ENCODE data around the gene SBK3. TPM values are rescaled to one million over a fixed set of nuclear protein-coding genes. Genes with fewer than 3 reads are reported as not detected.

SBK3 gene
- total RNA-seq, 1 donor from 2014 or later, result not detected

- Mint-ChIP-seq H3K4me3 (ENCODE audit: unreplicated experiment) (peak overlapping the region; percentile 72), H3K36me3 (ENCODE audit: low read depth) (no peaks in the 10 kb centered on the region), H3K27ac (ENCODE audit: unreplicated experiment) (peak overlapping the region; percentile 89), H3K9me3 (ENCODE audit: low read depth) (no peaks in the 10 kb centered on the region), H3K4me1 (ENCODE audit: low read depth) (peaks cover 5% of the 10 kb centered on the region), H3K27me3 (ENCODE audit: low read depth) (no peaks in the 10 kb centered on the region)
- peak; percentile 88 for TF ChIP-seq CTCF (IDR thresholded peaks at IDR 0.05)
- DNase-seq (ENCODE audit: low spot score), result no peak
Observed at GRCh38 chr19:55516878-55517620, 28.3 kb downstream of the SBK3 start.

GRCh38 chr19:55508120-55508519 lies 37.2 kb downstream of the SBK3 start:
- DNase-seq (ENCODE audit: low spot score), result no peak
- Mint-ChIP-seq H3K27ac (ENCODE audit: unreplicated experiment) (no peak overlapping the region), H3K9me3 (ENCODE audit: low read depth) (no peaks in the 10 kb centered on the region), H3K4me3 (ENCODE audit: unreplicated experiment) (no peak overlapping the region), H3K27me3 (ENCODE audit: low read depth) (no peaks in the 10 kb centered on the region), H3K4me1 (ENCODE audit: low read depth) (peaks cover 6% of the 10 kb centered on the region), H3K36me3 (ENCODE audit: low read depth) (no peaks in the 10 kb centered on the region)
- TF ChIP-seq CTCF (IDR thresholded peaks at IDR 0.05), result no peak

- H3K9me3 Mint-ChIP-seq (ENCODE audit: low read depth), result no peaks in the 10 kb centered on the region
- no peak overlapping the region for H3K4me3 Mint-ChIP-seq (ENCODE audit: unreplicated experiment)
- no peak for DNase-seq (ENCODE audit: low spot score)
- peaks cover 6% of the 10 kb centered on the region for H3K4me1 Mint-ChIP-seq (ENCODE audit: low read depth)
- no peak overlapping the region for H3K27ac Mint-ChIP-seq (ENCODE audit: unreplicated experiment)
- no peak for TF ChIP-seq CTCF (IDR thresholded peaks at IDR 0.05)
- no peaks in the 10 kb centered on the region for H3K36me3 Mint-ChIP-seq (ENCODE audit: low read depth)
- H3K27me3 Mint-ChIP-seq (ENCODE audit: low read depth), result no peaks in the 10 kb centered on the region
Observed at GRCh38 chr19:55504981-55505380, 40.4 kb downstream of the SBK3 start.

- Mint-ChIP-seq H3K36me3 (ENCODE audit: low read depth) (no peaks in the 10 kb centered on the region), H3K4me3 (ENCODE audit: unreplicated experiment) (peak overlapping the region; percentile 74), H3K4me1 (ENCODE audit: low read depth) (peaks cover 6% of the 10 kb centered on the region), H3K9me3 (ENCODE audit: low read depth) (no peaks in the 10 kb centered on the region), H3K27ac (ENCODE audit: unreplicated experiment) (no peak overlapping the region), H3K27me3 (ENCODE audit: low read depth) (no peaks in the 10 kb centered on the region)
- DNase-seq (ENCODE audit: low spot score), result no peak
- peak; percentile 27 for TF ChIP-seq CTCF (IDR thresholded peaks at IDR 0.05)
Observed at GRCh38 chr19:55504252-55504603, 41.1 kb downstream of the SBK3 start.

- TF ChIP-seq CTCF (IDR thresholded peaks at IDR 0.05), result peak; percentile 100
- no peaks in the 10 kb centered on the region for H3K27me3 Mint-ChIP-seq (ENCODE audit: low read depth)
- no peaks in the 10 kb centered on the region for H3K36me3 Mint-ChIP-seq (ENCODE audit: low read depth)
- peak overlapping the region; percentile 74 for H3K4me3 Mint-ChIP-seq (ENCODE audit: unreplicated experiment)
- peak; percentile 95 for DNase-seq (ENCODE audit: low spot score)
- H3K4me1 Mint-ChIP-seq (ENCODE audit: low read depth), result peaks cover 6% of the 10 kb centered on the region
- H3K27ac Mint-ChIP-seq (ENCODE audit: unreplicated experiment), result peak overlapping the region; percentile 71
- H3K9me3 Mint-ChIP-seq (ENCODE audit: low read depth), result no peaks in the 10 kb centered on the region
Observed at GRCh38 chr19:55503502-55504251, 41.7 kb downstream of the SBK3 start.

Measured in chondrocyte (in vitro differentiated cells).